Fibroblast of lung (primary cell): ENCODE results near the gene RNF220.

ENCODE experiments used
- CTCF ChIP-seq, 2 donors: IDR thresholded peaks in 1 of 2; conservative IDR thresholded peaks in 1 of 2; 1 replicate in 1 of 2; 2 replicates in 1 of 2; pipeline ENCODE4 v1.5.1; 2011 to 2012; ENCODE audit warnings: low read length in 2 of 2, control low read depth in 1 of 2, inconsistent platforms in 1 of 2, low read depth in 1 of 2, mild to moderate bottlenecking in 1 of 2
- EZH2 ChIP-seq: IDR thresholded peaks from 2 replicates; pipeline ENCODE4 v1.5.1; 2012; ENCODE audit warnings: low read length, control low read depth, mild to moderate bottlenecking; ENCODE audit errors: missing control alignments

- TF ChIP-seq CTCF (conservative IDR thresholded peaks at IDR 0.05 in 1 of 2, IDR thresholded peaks at IDR 0.05 in 1 of 2; ENCODE audit: low read depth in 1 of 2, low read length in 2 of 2) (no peak), EZH2 (no peak)
These were observed 144.5 kb downstream of the RNF220 start for GRCh38 chr1:44549510-44549909.
